HG02973 (cell line): ENCODE data around the gene CADM2.
"Not testable (repeated sequence)": the region's sequence is repeated elsewhere in the genome, so short reads cannot be mapped to it uniquely, and the experiment has no call there.

Experiments
- ATAC-seq: cut with Tn5 transposase; IDR thresholded peaks from one replicate; pipeline ENCODE4 v1.9.1; 2021; ENCODE audit warnings: moderate library complexity; ENCODE audit not compliant: unreplicated experiment

The CADM2 gene

DNA sequence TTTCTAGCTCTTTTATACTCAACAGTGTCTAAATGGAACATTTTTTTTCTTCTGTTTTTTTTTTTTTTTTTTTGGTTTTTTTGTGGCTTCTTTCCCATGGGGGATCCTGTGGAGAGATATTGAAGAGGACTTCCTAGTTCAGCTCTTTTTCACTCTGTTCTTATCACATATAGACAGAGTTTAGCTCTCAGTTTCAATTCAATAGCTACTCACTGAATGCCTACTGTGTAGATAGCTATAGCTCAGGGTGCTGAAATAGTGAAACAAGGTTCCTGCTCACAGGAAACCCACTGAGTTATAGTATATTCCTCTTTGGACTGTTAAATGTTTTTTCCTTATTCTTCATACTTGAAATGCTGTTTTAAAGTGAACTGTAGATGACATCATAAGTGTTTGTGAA is 918.8 kb downstream of the CADM2 start:
- no peak for ATAC-seq

DNA sequence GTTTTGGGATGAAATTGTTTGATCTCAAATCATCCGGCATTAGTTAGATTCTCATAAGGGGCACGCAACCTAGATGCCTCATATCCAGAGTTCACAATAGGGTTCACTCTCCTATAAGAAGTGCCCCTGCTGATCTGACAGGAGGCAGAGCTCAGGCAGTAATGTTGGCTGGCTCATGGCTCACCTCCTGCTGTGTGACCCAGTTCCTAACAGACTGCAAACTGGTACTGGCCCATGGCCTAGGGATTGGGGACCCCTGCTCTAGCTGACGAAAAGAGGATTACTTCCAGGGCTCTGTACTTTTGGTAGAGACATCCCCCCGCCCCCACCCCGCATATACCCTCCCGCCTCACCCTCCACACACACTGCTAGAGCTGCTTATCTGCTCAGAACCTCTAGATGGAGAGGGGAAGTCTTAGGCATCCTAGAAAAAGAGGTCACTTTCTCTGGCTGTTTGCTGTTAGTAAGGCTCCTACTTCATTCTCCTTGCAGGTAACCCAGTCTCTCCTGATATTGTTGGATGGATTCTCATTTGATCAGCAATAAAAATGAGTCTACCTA is 923.1 kb downstream of the CADM2 start:
- ATAC-seq: no peak

DNA sequence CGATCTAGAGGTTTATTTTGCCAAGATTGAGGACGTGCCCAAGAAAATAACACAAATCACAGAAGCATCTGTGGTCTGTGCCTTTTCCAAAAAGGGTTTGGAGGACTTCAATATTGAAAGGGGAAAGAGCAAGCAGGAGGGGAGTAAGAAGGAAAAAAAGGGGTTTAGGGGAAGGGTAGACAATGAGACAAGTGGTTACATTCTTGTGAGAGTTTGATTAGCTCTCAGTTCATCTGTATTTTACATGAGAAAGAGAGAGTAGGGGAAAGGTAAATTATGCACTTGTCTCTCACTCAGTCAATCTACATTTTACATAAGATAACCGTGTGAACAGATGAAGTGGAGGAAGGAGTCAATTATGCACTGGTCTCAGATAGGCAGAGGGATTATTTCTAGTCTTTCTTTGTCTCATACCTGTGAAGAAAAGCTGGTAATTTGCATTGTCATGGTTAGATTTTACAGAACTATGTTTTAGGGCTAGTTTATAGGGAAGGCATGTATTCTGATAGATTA is 931.3 kb downstream of the CADM2 start:
- ATAC-seq: no peak

DNA sequence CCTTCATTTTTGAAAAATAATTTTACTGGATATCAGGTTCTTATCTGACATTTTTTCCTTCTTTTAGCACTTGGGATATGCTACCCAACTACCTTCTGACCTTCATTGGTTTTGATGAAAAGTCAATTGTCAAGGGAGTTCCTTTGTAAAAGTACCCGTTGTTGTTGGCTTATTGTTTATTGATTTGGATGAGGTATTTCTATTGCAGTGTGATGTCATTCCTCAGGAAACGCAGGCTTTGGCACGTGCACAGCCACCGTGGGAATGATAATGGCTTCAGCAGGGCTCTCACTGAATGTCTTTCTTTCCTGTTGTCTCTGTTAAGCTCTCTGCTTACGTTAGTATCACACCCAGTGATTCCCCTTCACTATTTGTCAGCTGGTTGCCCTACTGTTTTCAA is 944.6 kb downstream of the CADM2 start:
- no peak for ATAC-seq

DNA sequence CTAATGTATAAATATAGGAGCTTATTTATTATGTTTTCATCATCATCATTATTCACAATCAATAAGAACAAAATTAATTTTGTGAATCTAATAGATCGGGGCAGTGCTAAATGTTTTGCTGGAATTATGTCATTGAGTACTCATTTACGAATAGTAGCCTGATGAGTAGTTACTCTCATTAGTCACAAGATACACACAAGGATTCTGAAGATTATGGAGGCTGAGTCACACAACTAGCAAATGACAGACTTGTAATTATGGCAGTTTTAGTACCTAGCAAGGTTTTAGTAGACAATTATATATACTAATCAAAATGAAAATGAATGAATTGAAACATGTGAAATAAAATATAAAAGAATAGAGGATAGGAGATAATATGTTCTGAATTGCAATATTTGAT is 954.2 kb downstream of the CADM2 start:
- ATAC-seq: no peak

DNA sequence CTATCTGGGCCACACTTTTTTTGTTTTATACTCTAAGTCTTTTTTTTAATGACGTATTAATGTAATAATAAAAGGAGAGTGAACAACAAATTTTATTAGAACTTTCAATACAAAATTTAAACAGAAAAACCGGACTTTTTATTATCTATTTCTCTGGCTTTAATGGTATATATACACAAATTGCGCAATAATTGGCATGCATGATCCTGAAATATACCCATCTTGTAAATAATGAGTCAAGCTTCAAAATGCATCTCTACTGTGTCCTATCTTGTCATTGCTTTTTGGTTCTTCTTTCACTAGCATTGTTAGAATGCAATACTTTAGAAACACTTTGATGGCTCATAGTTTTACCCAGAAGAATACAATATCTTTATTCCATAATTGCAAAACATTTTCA is 963.6 kb downstream of the CADM2 start:
- ATAC-seq: no peak

DNA sequence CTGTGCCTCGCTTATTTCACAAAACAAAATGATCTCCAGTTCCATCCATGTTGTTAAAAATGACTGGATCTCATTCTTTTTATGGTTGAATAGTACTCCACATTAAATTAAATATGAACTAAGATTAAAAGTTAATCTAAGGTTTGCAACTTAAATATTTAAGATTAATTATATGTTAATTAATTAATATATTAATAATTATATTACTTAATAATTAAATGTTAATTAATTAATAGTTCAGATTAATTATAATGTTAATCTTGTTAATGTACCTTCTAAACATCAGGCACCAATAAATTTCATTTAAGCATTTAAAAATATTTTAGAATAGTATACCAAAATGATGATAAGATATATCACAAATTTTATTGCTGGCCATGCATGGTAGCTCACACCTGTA is 971.9 kb downstream of the CADM2 start:
- ATAC-seq: no peak

DNA sequence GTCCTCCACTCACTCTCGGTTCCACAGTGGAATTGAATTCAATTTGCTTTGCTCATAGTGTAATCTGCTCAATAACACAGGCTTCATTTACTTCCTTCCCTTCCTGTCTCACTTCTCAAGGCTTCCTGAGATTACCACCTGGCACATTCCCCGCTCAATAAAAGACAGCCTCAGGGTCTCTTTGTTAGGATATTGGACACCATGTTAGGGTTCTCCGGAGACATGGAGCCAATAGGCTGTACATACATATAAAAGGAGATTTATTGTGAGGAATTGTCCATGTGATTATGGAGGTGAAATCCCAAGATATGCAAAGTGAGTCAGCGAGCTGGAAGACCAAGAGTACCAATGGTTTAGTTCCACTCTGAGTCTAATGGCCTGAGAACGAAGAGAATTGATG is 974.5 kb downstream of the CADM2 start:
- ATAC-seq: no peak

DNA sequence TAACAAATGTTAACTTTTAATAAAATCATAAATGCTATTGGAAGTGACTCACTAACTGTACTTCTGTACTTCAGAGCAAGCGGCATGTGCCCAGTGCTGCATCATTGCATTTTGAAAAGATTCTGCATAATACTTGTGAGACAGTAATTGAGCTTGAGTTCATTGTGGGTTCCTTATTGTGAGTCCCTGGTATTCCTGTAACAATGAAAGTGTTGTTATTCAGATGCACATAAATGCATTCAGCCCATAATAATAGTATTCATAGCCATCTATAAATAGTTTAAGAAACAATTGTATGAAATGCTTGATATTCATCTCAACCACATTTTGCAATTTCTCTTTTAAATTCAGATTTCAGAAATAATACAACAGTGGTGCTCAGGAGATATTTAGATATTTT is 976.4 kb downstream of the CADM2 start:
- no peak for ATAC-seq

DNA sequence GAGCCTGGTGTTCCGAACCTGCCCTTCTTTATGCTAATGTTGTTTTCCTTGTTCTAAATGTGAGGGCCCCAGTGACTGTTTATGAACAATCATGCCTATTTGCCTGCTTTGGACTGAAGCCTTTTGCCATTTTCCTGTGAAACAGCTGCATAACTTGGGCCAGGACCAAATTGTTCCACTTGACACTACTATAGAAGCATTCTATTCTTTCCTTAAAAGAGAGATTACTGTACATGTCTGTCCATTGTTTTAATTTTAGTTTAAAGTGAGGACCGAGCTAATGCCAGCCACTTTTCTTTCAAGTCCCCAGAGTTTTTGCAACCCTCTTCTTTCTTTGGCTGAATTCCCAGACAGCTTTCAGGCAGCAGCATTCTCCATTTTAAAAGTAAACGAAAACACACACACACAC is 980.3 kb downstream of the CADM2 start:
- ATAC-seq: no peak

DNA sequence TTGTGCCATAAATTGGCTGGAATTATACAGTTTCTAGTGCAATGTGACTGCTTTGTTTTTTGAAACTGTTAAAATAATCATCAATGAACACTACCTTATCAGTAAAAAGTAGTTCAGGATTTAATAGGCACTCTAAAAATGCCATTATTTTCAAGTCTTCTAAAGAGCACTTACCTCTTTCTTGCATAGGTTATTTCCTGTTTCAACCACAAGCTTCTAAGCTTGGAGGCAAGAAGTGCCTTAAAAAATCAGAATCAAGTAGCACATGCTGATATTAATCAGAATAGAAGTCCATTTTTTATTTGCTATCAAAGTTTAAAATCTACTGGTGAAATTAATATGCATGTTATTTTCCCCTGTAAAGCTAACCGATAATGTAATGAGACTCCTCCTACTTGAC is 991.6 kb downstream of the CADM2 start:
- no peak for ATAC-seq

DNA sequence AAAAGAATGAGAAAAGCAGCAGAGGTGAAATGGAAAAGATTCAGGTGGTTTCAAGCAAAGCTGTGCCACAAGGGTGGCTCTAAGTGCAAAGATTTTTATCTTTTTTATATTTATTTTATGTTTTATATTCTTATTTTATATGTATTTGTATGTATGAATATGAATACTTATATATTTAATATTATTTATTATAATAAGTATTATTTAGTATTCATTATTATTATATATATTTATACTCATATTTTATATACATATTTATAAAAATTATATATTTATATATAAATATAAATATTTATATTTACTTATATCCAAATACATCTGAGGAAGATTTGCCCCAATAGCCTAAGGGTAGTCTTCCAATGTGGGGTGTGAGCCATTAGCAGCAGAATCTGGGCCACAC is 1002.0 kb downstream of the CADM2 start:
- ATAC-seq: no peak

DNA sequence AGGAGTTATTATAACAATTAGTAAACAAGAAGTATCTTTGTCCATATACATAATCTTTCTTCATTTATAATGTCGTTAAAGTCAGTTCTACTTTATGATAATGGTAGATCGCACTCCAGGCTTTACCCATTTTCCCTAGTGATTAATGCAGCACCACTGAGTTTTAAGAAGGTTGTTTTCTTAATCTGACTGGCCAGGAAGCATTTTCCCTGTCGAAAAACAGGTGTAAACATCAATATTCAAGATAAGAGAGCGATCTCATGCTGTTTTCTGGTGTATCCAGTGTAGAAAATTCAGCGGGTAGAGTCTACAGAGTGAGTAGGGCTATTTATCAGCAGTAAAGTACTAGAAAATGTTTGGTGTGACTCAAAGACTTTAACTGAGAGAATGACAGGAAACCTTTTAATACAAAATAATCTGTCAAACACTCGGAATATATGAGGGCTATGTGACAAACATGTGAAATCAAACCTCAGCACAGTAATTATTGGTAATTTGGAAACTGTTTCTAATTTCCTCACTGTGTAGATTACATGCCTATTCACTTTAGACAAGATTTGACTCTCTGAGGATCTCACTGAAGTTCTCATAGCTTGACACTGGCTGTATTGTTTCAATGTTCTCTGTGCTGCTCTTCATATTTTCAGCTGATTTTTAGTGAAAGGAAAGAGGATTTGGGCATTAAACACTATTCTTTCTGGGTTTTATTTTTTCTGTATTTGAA is 1019.0 kb downstream of the CADM2 start:
- no peak for ATAC-seq

DNA sequence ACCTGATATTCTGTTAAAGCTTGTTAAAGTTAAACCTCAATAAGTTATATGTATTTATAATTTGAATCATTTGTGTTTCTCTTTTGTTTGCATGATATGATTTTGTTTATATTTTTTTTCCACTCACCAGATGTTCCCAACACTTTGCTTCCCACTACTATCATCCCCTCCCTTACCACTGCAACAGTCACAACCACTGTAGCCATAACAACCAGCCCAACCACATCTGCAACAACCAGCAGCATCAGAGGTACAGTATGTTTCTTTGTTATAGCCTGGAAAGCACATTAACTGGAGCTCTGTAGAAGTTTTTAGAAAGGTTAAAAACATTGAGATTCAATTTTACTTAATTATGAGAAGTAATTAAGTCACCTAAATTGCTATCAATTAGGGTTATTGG is 1020.2 kb downstream of the CADM2 start:
- ATAC-seq: no peak

DNA sequence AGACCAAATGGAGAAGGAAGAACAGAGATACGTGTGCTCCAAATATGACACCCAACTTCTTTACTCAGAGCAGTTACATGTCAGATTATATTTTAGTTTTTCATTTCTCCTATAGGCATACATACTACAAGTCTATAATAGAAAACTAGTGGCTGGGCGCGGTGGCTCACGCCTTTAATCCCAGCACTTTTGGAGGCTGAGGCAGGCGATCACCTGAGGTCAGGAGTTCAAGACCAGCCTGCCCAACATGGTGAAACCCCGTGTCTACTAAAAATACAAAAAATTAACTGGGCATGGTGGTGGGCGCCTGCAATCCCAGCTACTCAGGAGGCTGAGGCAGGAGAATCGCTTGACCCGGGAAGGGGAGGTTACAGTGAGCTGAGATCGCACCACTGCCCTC is 1030.8 kb downstream of the CADM2 start:
- not testable (repeated sequence) for ATAC-seq

DNA sequence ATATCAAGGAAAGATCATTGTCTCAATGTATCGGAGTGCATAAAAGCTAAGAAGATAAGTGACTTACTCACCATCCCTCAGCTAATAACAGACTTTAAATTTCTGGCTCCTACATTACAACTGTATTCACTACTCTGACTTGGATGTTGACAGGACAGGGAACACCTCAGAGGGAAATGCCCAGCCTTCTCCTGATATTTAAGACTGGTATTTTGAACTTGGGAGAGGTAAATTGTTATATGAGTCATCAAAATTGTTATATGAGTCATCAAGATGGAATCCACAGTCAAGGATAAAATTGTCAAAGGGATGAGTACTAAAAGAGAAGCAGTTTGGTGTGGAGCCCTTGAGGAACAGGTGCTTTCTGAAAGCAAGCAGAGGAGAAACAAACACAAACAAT is 1070.8 kb downstream of the CADM2 start:
- no peak for ATAC-seq

DNA sequence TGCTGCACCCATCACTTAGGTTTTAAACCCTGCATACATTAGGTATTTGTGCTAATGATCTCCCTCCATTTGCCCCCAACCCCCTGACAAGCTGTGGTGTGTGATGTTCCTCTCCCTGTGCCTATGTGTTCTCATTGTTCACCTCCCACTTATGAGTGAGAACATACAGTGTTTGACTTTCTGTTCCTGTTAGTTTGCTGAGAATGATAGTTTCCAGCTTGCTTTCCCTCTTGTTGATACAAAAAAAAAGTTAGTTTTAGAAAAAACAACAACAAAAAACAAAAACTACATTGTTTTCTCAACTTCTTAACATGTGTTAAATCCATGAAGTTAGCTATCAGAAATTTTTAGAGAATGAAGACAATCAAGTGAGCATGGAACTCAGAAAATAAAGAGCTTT is 1079.1 kb downstream of the CADM2 start:
- ATAC-seq: no peak

DNA sequence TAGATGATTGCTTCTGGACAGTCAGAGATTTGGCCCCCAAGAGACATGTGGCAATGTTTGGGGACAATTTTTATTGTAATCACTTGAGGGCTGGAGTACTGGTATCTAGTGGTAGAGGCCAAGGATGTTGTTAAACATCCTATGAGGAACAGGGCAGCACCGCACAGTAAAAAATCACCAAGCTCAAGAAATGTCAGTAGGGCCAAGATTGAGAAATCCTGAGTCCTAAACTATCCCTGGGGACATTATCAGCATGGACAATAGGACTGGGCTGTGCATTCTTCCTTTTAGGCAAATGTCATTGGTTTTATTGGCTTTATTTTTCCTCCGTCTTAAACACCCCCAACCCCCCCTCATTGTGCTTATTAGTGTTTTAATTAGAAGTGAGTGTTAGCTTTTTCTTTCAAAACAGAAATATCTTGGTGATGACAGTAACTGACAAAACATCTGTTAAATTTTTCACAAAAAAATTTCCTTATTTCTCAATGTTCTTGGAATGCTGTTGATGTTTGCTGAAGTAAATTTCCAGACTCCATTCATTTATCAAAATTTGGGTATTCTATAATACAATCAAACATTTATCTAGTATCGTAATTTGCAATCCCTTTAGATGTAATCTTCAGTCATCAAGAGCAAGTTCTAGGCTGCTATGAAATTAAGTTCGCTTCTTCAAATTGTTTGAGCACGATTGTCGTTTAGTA is 1087.8 kb downstream of the CADM2 start:
- no peak for ATAC-seq

DNA sequence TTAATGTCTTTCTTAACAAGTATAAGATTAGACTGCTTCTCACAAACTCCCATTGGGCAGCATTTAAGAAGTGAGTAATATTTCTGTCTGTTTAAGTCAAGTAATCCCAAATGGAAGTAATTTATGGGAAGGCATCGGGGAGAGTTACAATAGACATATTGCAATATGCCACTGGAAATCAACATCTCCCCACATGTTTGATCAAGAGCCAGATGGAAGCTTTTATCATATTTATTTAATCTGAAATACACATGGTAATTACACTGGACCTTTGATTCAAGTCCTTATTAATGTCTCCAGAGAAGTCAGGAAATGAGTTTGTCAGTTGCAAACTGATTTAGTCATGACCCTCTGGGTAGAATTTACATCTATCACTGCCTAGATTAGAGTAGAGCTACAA is 1088.4 kb downstream of the CADM2 start:
- no peak for ATAC-seq

DNA sequence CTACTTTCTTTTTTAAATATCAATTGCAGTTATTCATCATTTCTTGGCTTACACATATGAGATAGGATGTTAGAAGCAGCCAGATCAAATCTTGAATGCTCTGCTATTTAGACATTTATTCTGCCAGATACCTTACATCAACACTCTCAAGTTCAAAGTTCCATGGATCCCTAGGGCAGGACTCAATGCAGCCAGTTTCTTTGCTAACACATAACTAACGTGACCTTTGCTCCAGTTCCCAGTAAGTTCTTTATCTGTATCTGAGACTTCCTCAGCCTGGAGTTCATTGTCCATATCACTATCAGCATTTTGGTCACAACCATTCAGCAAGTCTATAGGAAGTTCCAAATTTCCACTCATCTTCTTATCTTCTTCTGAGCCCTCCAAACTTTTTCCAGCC is 1092.3 kb downstream of the CADM2 start:
- no peak for ATAC-seq

DNA sequence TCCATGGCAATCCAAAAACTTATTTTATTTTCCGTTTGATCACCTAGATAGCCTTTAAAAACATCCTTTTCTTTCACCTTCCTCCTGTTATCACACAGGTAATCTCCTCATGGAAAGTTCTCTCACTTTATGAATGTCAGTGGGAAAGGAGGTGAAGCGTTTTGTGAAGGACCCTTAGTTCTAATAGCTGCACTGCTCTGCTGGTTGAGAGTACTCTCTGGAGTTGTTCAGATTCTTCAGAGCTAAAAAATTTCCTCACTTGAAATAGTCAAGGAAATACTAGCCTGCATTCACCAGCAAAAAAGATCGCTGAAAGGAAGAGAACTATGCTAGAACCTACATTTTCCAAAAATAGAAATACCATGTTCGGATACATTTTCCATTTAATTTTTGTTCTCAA is 1097.2 kb downstream of the CADM2 start:
- no peak for ATAC-seq

DNA sequence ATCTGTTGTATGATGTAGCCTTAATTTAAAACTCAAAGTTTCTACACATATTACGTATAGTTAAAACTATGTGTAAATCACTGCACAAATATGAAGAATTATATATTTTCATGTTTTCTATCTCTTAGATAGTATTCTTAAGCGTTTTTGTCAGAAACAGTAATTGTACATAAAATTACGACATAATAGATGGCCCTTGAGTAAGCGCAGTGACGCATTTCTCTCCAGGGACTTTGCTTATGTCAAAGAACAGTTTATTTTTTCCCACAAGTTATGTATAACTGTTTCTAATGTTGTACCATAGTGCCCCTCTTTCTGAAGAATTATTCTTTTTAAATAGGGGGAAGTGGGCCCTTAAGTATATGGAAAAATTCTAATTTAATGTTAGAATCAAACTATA is 1098.2 kb downstream of the CADM2 start:
- no peak for ATAC-seq
